ENCODE measurements around the gene MGAT2. TPM values are rescaled to one million over a fixed set of nuclear protein-coding genes. Genes with fewer than 3 reads are reported as not detected.

MGAT2 gene
- total and polyA plus RNA-seq, 2 of the 4 experiments (the other 2 are of a cell fraction), result 36.6 to 67.6 TPM

GRCh38 chr14:49594347-49595091 lies 26.1 kb upstream of the MGAT2 start:
- no peaks in the 10 kb centered on the region for H3K27me3 ChIP-seq (ENCODE audit: control insufficient read depth, insufficient read depth, low read length)
- TF ChIP-seq BHLHE40 (IDR thresholded peaks at IDR 0.05; ENCODE audit: low read depth, low read length), result no peak
- peak; percentile 82 for TF ChIP-seq RFX5 (IDR thresholded peaks at IDR 0.05; ENCODE audit: low read depth, low read length)
- no peak overlapping the region for H2BK15ac ChIP-seq (ENCODE audit: low read depth, low read length)
- H4K20me1 ChIP-seq (ENCODE audit: insufficient read depth, low read length), result no peaks in the 10 kb centered on the region
- peak overlapping the region; percentile 50 for H2BK120ac ChIP-seq (ENCODE audit: low read depth, low read length)
- DNase-seq (peak; percentile 85), ATAC-seq (ENCODE audit: low read depth) (peak; percentile 46)
- H2BK5ac ChIP-seq (ENCODE audit: low read depth, low read length, poor library complexity, severe bottlenecking), result peak overlapping the region; percentile 59
- no peaks in the 10 kb centered on the region for H3K9me3 ChIP-seq (ENCODE audit: control insufficient read depth, insufficient read depth, low read length)
- H4K5ac ChIP-seq (ENCODE audit: low read depth, low read length), result peak overlapping the region; percentile 60; the same call in 1 of the 2 replicates
- no peak overlapping the region for H3K9ac ChIP-seq (ENCODE audit: low read depth, low read length)
- intact Hi-C loops (cut with micrococcal nuclease), result no loop called here
- no peak overlapping the region for H4K8ac ChIP-seq (ENCODE audit: low read depth in 2 of 2, low read length in 2 of 2)
- peak overlapping the region; percentile 40 for H2BK20ac ChIP-seq (ENCODE audit: low read depth, low read length)
- H3K4me3 ChIP-seq (ENCODE audit: insufficient read depth, low read depth, low read length), result no peak overlapping the region
- H3K9me1 ChIP-seq (ENCODE audit: insufficient read depth, low read length), result peaks cover 4% of the 10 kb centered on the region; the same call in 1 of the 2 replicates
- no peak overlapping the region for H2AK9ac ChIP-seq (replicated peaks; ENCODE audit: low read depth, low read length, poor library complexity)
- H3K79me1 ChIP-seq (ENCODE audit: low read depth in 1 of 2, low read length in 2 of 2), result peaks cover 0 to 23% of the 10 kb centered on the region in 2 experiments; a peak in 2 of 4 replicates
- no TSS peak for BruUV-seq (replicated peaks)
- peaks cover 5% of the 10 kb centered on the region; the same call in 1 of the 2 replicates for H3K4me1 ChIP-seq (ENCODE audit: control insufficient read depth, insufficient read depth, low read length)
- ChIA-PET POLR2A (ENCODE audit: unreplicated experiment) (interaction anchor here (0.7 to 0.8 kb wide), 2 partner anchors 8 to 173 kb away, joined by 4 to 9 read pairs; partner anchors contain the start of gene RPS29), CTCF (interaction anchor here (0.6 kb wide), 1 partner anchor 308 kb away, joined by 5 read pairs; no protein-coding TSS in a partner anchor)
- H3K23ac ChIP-seq (ENCODE audit: low read depth, low read length), result no peak overlapping the region; the same call in 1 of the 2 replicates
- no peak overlapping the region for H3K56ac ChIP-seq (ENCODE audit: extremely low read depth, insufficient read depth, low read length)
- peak overlapping the region; percentile 55; the same call in 1 of the 2 replicates for H3K4me2 ChIP-seq (ENCODE audit: low read depth, low read length)
- no peaks in the 10 kb centered on the region for H3K36me3 ChIP-seq (ENCODE audit: control insufficient read depth, insufficient read depth, low read length)
- dilution Hi-C loops (cut with HindIII; ENCODE audit: low sequenced_read_pairs, unreplicated experiment), result no loop called here
- WGBS, 2 experiments (ENCODE audit: extremely low coverage in 2 of 2, insufficient read length in 1 of 2), result no CpG with 5 or more reads among the region's 4 CpGs
- H2AK5ac ChIP-seq (ENCODE audit: low read depth, low read length), result no peak overlapping the region
- H4K91ac ChIP-seq (ENCODE audit: insufficient read depth, low read depth, low read length), result 0 out of 2 replicates have a peak overlapping the region, but pooled peaks have one; percentile 8
- H3K14ac ChIP-seq (replicated peaks; ENCODE audit: low read depth, low read length), result no peak overlapping the region
- no peak overlapping the region; the same call in 1 of the 2 replicates for H3K4ac ChIP-seq (ENCODE audit: low read depth, low read length)
- H3K27ac ChIP-seq (ENCODE audit: insufficient read depth, low read length), result peak overlapping the region; percentile 23; the same call in 1 of the 2 replicates
- H3K18ac ChIP-seq (ENCODE audit: low read depth, low read length), result peak overlapping the region; percentile 66
- no peak overlapping the region for H2AFZ ChIP-seq (replicated peaks; ENCODE audit: low read length, poor library complexity)
- in situ Hi-C loops (cut with MboI; ENCODE audit: low sequenced_read_pairs), result no loop called here

All from IMR-90 (cell line).